Measurements from ENCODE around the gene CDH16.
"Not testable (repeated sequence)": the region's sequence is repeated elsewhere in the genome, so short reads cannot be mapped to it uniquely, and the experiment has no call there.

Gene CDH16

DNA sequence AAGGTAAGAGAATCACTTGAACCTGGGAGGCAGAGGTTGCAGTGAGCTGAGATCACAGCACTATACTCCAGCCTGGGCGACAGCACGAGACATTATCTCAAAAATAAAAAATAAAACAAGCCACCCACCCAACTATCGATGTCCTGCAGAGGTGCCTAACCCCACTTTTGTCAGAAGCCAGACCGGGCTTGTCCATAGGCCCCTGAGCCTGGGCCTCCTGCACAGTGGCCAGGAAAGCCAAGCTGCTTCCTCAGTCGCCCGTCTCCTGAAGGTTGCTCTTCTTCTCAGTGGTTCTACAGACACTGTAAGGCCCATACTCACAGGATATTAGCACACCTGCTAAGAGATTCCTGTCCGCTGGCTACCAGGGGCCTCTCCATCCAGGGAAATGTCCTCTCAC lies 27.9 kb upstream of the CDH16 start:
- no peak for DNase-seq

DNA sequence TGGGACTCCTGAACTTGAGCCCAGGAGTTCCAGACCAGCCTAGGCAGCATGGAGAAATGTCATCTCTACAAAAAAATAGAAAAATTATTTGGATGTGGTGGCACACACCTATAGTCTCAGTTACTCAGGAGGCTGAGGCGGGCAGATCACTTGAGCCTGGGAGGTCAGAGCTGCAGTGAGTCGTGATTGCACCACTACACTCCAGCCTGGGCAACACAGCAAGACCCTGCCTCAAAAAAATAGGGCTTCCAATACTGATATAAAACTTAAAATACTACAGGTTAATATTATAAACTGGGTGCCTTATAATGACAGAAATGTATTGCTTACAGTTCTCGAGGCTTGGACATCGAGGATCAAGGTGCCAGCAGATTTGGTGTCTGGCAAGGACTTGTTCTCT lies 27.3 kb upstream of the CDH16 start:
- DNase-seq, result no peak

DNA sequence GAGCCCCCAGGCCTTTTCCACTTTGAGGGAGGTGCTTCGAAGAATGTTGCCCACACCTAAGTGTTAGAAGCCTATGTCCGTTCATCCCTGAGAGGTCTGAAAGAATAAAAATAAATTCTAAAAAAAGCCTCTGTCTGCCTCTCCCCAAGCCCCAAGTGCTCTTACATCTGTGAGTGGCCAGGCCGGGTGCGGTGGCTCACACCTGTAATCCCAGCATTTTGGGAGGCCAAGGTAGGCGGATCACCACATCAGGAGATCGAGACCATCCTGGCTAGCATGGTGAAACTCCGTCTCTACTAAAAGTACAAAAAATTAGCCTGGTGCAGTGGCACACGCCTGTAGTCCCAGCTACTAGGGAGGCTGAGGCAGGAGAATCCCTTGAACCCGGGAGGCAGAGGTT lies 26.3 kb upstream of the CDH16 start:
- not testable (repeated sequence) for DNase-seq

DNA sequence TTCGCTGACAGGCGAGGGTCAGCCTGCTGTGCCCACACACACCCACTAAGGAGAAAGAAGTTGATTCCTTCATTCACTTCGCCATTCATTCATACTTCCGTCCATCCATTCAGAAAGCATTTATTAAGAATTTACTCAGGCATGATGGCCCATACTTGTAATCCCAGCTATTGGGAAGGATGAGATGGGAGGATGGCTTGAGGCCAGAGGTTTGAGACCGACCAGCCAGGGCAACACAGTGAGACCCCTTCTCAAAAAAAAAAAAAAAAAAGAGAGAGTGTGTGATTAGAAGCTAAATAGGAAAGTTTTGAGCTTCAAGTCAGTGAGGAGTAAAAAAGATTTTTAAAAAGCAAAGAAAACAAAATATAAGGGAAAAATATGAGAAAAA lies 25.4 kb upstream of the CDH16 start:
- DNase-seq, result no peak

DNA sequence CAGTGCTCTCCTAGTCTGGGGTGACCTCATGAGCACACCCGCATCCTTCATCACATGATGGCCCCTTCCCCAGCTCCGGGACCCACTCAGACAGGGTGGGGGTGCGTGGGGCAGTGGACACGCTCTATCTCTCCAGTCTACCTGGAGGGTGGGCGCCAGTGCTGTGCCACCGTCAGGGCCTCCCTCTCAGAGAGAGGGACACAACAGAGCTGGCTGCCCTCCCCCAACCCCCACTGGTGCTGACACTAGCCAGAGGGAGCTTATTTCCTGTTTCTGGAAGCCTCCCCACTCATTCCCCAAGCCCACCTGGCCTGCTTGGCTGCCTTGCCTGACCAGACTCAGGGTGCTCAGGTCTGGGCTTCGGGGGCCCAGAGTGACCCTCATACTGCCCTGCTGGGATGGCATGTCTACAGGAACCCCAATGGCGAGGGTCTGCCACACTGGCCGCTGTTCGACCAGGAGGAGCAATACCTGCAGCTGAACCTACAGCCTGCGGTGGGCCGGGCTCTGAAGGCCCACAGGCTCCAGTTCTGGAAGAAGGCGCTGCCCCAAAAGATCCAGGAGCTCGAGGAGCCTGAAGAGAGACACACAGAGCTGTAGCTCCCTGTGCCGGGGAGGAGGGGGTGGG lies 24.9 kb upstream of the CDH16 start:
- DNase-seq, result no peak

DNA sequence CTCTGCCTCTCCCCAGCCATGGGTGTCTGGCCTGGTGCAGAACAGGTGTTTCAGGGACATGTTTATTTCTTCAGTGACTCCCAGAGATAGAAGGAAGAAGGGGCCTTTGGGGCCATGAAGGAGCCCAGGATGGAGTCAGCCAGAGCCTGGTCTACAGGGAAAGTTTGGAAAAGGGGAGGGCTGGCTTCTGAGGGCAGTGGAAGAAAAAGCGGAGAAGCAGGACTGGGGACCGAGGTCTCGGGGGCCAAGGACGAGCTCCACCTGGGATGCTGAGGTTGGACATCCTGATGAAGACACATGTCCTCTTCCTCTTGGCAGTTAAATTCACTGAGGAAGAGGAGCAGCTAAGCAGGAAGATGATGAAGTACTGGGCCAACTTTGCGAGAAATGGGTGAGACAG lies 24.3 kb upstream of the CDH16 start:
- no peak for DNase-seq

DNA sequence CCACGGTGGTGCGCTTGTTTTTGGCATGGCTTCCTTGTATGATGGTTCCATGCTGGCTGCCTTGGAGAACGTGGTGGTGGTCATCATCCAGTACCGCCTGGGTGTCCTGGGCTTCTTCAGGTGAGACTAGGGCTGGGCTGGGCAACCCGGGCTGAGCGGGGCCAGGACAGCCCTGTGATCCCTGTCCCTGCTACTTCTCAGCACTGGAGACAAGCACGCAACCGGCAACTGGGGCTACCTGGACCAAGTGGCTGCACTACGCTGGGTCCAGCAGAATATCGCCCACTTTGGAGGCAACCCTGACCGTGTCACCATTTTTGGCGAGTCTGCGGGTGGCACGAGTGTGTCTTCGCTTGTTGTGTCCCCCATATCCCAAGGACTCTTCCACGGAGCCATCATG lies 21.6 kb upstream of the CDH16 start:
- DNase-seq, result no peak

DNA sequence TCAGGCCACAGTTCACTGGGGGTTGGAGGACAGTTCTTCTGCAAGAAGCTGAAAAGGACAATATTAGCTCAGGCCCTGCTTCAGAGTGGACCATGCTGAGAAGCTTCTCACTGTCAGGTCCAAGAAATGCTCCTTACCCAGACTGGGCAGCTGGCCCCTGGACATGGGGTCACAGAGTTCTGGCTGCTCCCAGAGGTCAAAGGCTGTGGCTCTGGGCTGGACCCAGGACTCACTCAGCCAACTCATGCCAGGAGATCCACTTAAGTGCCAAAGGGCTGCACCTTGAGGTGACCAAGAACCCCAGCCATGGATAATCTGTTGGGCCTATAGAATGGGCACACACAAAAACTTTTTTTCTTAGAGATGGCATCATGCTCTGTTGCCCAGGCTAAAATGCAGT lies 20.7 kb upstream of the CDH16 start:
- no peak for DNase-seq

DNA sequence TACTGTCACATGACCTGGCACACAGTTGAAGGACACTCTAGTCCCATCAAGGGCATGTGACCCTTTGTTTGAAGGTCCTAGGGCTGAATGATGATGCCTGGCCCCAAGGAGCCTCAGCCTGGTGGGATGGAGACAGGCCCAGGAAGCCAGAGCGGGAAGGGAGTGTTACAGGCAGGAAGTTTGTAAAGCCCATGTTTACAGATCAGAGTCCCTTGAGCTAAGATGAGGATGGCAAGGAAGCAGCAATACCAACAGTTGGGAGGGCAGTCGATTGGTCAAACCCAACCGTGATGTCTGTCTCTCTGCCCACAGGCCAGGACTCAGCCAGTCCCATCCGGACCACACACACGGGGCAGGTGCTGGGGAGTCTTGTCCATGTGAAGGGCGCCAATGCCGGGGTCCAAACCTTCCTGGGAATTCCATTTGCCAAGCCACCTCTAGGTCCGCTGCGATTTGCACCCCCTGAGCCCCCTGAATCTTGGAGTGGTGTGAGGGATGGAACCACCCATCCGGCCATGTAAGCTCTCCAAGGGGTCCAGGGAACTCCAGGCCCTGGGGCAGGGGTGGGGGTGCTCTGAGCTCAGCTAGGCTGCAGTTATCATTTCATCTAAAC lies 19.1 kb upstream of the CDH16 start:
- DNase-seq, result no peak

DNA sequence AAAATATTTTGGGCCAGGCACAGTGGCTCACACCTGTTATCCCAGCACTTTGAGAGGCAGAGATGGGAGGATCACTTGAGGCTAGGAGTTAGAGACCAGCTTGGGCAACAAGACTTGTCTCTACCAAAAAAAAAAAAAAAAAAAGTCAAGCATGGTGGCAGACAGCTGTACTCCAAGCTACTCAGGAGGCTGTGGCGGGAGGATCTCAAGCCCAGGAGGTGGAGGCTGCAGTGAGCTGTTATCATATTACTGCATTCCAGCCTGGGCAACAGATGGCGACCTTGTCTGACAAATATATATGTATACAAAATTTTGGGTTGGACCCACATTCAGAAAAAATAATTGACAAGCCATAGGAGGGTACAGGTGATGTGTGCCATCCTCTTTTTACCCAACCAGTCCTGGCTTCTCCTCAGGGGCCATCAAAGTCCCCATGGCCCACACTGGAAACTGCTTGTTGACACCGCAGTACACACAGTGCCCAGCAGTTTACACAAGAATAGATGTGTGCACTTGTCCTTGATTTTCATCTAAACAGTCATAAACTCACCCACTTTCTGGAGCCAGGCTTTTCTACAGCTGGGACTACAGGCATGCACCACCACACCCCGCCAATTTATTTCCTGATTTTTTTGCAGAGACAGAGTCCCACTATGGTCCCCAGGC lies 18.3 kb upstream of the CDH16 start:
- no peak for DNase-seq

DNA sequence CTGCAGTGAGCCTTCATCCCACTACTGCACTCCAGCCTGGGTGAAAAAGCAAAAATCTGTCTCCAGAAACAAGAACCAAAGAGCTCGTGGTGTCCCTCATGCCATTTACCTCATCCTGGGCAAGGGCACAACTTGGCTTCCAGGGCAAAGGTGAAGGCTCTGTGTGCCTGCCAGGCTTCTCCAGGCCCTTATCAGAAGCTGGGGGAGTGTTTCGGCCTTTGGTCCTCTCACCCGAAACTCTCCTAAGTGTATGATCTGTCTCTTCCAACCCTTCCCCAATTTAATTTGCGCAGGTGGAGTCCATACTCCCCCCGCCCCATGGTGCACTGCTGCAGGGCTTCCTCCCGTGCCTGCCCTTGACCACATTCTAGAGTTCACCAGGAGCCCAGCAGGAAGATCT lies 17.8 kb upstream of the CDH16 start:
- DNase-seq, result no peak

DNA sequence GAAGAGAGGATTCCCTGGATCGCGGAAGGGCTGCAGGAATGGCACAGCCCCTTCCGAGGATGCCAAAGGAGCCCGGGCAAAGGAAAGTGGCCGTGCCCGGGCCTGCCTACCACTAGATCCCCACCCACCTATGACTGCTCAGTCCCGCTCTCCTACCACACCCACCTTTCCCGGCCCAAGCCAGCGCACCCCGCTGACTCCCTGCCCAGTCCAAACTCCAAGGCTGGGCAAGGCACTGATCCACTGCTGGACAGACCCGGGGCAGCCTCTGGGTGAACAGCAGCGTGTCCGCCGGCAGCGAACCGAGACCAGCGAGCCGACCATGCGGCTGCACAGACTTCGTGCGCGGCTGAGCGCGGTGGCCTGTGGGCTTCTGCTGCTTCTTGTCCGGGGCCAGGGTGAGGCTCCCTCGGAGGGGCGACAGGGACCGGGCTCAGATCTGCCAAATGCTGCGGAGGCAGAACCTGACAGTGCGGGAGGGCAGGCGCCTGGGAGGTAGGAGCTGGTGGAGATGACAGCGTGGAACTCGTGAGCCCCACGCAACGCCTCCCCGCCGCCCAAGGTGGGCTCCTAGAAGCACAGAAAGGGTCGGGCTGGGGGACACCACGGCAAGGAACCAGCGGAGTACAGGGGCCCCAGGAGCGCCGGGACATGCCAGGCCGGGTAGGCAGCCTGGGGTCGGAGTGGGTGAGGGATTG lies 16.8 kb upstream of the CDH16 start, which contains the start of gene CES2:
TSS of gene CES2 (plus strand) at position 203 of the 698 bp plus-strand sequence. CDS start at position 323, 120 bp downstream.
- DNase-seq, result no peak

DNA sequence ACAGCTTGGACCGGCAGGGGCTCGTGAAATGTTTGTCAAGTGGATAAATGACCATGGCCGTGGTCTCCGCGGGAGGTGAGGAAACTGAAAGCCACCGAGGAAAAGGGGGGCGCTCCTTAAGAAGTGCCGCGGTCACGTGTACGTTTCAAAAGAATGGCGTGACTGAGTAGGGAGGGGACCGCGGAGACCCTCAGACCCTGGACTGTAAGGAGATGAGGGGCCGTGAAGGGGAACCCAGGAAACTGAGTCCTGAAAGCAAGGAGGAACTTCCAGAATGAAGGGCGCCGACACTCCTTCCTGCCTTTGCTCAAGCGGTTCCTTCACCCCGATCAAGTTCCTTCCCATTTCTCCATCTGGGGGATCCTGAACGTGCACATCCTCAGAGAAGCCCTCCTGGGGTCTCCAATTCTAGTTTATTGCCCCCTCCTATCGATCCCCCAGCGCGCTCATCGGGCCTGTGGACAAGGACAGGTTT lies 16.2 kb upstream of the CDH16 start:
- not testable (repeated sequence) for DNase-seq

DNA sequence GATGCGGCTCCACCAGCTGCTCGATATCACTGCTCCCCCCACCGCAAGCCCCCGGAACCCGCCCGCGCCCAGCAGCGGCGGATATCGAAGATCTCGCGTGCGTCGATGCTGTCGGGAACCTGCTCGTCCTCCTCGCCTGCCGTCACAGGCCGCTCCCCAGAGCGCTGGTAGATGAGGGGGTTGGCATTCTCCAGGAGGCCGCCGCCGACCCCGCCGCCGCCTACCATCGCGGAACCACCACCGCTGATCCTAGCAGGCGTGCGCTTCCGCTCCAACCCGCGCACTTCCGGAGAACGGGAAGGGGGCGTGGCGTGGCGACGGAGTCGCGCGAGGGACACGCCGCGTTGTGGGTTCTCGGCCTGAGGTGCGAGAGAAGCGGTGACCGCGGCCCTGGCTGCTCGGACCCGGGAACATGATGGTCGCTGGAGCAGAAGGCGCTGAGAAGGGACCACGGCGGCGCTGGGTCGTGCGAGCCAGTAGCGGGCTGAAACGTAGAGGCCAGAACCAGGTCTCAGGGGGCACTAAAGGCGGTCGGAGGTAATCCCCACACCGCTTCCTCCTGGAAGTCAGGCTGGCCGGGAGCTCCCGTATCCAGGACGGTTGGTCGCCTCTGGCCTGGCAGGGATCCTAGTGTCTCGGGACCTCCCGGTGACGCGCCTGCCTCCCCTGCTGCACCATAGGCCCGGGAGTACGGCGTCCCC lies 15.6 kb upstream of the CDH16 start, which contains the start of gene CIAO2B:
TSS of gene CIAO2B (minus strand) at position 265 of the 701 bp plus-strand sequence. CDS start at position 227, 38 bp downstream.
- DNase-seq, result peak; percentile 37

DNA sequence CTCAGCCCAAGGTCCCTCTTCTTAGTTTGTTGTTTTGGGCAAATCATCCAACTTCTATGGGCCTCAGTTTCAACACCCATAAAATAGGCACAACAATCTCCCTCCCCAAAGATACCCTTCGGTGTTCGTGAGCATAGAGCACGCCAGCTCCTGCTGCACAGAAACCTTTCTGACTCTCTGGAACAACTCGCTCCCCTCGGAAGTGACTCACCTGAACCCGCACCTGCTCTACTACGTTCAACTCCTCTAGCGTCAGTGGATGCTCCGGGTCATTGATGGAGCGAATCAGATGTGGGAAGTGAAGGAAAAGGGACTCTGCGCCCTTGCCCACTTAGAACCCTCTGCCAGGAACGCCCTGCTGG lies 15.1 kb upstream of the CDH16 start:
- DNase-seq, result no peak

DNA sequence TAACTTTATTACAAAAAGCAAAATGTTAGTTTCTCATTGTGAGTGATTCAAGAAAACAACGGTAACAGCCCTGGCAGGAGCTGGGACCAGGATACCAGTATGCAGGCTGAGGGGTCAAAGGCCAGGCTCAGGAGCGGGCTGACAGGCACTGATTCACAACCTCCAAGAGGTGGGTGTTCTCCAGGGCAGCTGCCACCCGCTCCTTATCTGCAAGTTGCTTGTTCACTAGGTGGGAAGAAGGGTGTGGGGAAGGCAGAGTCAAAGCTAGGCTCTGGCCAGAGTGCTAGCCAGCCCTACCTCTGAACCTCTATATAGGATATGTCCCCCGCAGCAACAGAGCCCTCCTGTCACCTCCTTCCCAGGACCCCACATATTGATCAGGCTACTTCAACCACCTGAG lies 13.4 kb upstream of the CDH16 start:
- DNase-seq, result no peak

DNA sequence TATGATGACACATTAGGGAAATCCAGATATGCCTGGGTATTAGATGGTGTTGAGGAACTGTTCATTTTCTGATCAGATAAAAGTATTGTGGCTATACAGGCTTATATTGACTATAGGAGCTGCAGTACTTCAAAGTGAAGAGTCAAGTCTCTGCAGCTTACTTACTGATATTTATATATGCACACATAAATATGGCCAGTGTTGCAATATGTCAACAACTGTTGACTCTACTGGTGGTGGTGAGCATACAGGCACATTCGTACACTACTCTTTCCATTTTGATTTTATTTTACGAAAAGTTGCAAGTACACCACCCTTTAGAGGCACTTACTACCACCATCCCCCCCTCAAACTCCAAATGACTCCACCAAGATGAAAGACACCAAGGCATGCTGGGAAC lies 13.0 kb upstream of the CDH16 start:
- no peak for DNase-seq

DNA sequence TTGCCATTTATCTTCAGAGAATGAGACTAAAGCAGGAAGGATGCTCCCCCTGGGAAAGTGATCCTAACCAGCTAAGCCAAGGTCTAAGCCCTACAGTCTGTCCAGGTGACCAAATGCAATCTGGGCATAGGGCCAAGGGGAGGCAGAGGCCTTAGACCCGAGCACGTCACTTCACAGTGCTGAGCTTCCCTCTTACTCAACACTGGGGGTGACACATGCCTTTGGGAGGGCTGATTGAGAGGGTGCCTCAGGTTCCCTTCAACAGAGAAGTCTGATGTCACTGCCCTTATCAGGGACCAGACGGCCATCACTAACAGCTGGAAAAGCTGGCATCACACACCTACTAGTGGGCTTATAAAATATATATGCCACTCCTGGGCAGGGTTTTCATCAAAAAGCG lies 11.5 kb upstream of the CDH16 start:
- DNase-seq, result no peak

DNA sequence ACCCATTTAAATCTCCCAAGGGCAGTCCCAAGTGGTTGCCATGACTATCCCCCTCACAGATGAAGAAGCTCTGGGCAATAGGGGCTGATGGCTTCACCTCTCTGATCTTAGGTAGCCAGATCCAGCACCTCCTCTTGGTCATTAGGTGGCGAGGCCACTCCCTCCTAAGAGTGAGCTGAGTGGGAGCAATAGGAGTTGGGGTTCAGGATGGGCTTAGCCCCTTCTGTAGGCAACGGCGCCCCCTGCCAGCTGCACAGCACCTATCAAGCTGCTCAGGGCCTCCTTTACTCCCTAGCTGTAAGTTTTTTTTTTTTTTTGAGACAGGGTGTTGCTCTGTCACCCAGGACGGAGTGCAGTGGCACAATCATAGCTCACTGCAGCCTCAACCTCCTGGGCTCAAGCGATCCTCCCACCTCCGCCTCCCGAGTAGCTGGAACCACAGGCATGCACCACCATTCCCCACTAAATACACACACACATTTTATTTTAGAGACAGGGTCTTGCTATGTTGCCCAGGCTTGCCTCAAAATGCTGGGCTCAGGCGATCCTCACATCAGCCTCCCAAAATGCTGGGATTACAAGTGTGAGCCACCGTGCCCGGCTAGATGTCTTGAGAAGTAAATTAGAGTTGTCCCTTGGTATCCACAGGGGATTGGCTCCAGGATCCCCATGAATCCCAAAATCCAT lies 10.2 kb upstream of the CDH16 start:
- DNase-seq, result peak; percentile 35

DNA sequence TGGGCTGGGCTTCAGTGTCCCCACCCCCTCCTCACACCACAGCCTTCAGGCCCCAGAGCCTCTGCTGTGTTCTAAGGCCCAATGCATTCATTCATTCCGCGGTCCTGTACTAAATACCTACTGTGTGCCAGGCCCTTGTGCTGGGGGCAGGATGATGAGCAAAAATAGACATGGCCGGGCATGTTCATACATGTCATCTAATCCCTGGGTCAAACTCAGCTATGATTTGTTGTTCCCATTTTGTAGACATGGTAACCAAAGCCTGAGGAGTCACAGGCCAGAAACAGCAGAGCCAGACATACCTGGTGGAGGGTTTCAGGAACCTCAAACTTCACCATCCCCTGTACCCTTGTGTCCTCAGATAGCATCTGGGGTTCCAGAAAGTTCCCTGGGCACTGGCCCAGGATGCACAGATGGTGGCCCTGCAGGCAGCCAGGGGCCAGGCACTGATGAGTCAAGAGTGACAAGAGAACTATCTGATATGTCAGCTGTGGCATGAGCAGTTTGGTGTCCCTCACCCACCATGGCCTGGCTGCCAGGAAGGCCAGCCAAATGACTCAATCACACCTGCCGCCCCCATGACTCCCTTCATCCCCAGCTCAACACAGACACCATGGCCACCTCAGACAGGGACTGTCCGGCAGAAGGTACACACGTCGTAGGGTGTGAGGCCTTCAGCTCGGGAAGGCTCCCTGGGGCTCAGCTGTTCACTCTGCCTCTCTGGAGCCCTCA lies 9.4 kb upstream of the CDH16 start:
- DNase-seq, result no peak

DNA sequence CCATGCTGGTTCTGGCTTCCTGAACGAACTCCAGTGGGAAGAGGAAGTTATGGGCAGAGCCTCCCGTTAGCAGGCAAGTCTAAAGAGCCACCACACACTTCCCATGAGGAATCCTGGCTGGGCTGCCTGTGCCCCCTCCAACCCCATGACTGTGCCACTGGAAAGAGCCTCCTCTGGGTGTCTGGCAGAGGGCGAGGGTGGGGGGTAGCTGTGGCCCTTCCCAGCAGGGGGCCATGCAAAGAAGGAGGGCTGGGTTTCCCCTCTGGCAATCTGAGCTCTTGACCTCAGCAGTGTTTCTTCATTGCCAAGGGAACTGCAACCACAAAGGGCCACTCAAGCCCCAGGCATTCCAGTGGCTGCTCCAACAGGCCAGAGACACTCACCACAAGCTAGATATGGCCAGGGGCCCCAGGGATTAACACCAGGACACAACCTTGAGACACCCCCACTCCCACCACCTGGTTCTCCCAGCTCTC lies 8.3 kb upstream of the CDH16 start:
- DNase-seq, result no peak

Measured in NCI-H1694 (cell line).